GM19324 (cell line): ENCODE results near the gene CBLN1.
"Not testable (repeated sequence)": the region's sequence is repeated elsewhere in the genome, so short reads cannot be mapped to it uniquely, and the experiment has no call there.

Experiments
- ATAC-seq: cut with Tn5 transposase; IDR thresholded peaks from one replicate; pipeline ENCODE4 v1.9.1; 2021; ENCODE audit warnings: mild to moderate bottlenecking, moderate library complexity; ENCODE audit not compliant: unreplicated experiment, low FRiP score

Gene CBLN1

DNA sequence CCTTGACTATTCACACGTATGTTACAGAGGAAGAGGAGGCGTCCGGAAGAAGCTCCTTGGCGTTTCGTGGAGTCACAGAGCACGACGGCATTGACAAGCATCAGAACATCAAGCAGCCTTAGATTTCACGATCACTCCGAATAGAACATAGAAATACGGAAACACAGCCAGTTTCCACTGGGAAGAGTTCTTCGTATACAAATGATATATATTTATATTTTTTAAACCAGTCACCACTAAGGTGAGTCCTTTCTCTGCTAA is 3.1 kb downstream of the CBLN1 start:
- no peak for ATAC-seq

DNA sequence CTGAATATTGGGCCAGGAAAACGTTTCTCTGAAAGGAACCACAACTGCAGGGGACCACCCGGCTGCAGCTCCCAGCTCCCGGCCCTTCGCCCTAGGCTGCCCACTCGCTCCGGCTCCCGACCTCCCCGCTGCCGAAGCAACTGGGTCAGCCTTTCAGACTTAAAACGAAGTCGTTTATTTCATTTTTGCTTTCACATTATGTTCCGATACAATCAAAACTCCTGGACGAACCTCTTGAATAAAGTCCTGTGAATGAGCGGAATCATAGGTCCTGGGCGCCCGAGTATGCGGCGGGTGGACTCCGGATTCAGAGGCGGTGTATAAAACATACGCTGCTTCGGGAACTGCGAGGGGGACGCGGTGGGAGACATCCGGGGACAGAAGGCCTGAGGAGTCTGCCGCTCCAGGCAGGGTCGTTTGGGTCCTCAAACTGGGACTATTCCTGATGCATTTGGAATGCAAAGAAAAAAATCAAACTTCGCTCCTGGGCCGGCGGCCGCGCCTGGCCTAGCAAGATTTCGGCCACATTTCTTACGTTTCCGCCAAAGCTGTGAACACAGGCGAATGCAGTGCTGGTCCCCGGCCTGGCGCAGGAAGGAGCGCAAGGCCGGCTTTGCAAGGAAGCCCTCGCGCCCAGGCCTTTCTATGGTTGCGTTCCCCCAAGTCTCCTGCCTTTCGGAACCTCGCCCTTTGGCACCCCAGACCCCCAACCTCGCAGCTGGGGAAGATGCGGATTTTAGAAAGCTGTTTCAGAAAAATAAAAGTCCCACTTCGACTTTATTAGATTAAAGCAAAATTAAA is 3.7 kb downstream of the CBLN1 start:
- ATAC-seq: no peak

DNA sequence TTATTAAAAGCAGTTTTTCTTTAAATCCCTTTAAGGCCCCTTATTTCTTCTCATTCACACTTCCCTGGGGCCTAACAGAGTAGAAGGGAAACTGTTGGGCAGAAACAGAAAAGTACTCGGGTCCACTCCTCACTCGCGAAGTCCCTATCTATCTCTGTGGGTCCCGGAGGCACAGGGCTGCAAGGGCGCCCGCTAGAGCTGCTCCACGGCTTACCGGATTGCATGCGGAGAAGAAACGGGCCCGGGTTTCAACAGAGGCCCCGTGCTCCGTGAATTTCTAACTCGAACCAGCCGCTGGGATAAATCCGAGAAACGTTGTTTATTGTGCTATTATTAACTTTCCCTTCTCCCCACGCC is 4.3 kb downstream of the CBLN1 start:
- ATAC-seq: no peak

DNA sequence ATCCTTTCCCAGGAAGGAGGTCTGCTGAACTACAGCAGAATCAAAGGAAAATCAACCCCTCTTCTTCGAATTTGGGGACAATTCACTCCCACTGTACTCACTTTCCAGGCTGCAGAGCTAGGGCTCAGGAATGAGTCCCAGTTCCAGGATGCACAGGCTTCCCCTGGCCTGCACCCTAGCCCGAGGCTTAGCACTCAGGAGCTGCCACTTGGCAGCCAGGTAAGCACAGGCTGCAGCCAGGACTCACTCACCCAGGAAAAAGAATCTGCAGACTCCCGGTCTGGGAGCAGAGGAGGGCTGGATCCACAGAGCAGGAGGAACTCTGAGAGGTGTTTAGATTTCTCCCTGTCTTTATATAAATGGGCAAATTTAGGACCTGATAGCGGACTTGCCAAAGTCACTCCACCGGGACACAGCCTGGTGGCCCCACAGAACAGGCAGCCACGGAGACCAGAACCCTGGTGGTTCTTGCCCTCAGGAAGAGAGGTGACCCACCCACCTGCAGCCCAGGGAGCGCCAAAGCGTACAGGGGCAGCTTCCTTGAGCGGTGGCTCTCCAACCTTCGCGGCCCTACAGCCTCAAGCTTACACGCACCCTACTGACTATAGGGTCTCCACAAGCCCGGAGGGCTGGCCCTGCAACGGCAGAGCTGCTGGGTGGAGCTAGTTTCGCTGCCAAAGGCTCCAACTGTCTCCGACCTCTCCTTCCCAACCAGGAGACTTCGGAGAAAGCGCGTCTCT is 4.8 kb downstream of the CBLN1 start:
- ATAC-seq: no peak

DNA sequence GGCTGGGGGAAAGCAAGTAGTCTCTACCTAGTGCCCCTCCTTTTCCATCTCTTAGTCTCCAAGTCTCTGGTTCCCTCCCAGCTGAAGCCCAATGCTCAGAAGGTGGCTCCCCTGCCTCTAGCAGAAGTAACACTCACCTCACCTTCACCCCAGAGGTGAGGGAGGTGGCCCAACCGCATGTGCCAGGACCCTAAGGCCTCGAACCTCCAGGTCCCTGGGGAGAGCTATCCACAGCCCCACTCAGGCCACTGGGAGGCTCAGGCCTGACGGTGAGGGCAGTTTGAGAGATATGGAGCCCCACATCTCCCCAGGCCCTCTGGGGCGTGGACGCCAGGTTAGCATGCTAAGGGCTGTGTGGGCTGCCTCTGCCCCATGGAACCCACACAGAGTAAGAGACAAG is 5.8 kb downstream of the CBLN1 start:
- ATAC-seq: no peak

DNA sequence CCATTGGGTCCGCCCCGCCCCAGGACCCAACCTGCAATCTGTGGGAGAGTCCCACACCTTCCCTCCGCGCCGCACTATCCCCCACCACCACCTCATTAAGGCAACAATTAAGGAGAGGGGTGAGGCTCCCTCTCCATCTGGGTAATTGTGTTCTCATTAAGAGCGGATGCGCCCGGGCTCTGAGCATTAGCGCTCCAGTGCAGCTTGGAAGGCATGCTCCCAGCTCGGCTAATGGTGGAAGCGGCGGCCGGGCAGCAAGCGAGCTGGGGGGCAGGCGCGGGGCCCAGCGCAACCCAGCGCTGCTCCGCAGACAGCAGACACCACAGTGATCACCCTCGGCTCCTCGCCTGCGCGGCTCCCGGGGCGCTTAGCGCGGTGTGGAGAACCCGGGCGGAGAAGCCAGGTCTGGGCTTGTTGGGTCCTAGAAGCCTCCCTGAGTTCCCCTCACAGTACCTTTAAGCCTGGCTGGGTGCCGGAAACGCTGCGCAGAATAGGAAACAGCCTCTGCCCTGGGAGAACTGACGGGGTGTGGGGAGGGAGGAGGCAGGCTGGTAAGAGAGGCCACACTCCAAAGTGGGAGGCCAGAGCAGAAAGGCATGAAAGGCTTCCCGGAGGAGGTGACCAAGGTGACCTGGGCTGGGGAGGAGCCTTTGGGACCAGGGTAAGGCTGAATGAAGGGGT is 6.4 kb downstream of the CBLN1 start:
- no peak for ATAC-seq

DNA sequence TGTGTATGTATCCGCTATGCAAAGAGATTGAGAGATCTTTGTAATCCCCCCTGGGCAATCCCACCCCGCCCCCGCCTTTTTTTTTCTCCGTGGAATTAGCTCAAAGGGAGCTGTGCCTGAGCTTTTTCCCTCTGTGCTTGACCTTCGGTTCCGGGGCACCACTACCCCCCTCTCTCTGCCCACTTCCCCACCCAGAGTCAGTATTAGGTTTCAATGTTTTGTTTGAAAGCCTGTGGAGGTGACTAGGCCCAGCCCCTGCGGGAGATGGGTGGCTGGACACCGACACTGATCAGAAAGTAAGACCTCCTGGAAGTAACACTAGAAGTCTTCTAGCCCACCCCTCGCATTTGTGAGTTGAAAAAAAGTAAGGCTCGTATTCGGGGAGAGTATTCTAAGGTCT is 7.0 kb downstream of the CBLN1 start:
- no peak for ATAC-seq

DNA sequence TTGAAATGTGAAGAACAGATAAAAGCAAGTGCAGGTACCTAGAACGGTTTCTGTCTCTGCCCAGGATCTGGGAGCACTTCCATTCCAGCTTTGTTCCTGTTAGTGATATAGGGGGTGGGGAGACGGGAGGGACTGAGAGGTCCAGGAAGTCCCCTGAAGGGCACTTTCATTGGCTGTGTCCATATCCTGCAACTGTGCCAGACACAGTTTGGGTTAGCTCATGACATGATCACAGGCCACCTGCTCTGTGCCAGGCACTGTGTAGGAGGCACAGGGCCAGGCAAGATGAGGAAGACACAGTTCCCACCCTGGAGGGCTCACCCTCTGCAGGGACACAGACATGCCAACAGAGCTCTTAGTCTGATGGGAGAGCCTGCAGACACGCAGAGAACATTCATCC is 7.9 kb downstream of the CBLN1 start:
- ATAC-seq: no peak

DNA sequence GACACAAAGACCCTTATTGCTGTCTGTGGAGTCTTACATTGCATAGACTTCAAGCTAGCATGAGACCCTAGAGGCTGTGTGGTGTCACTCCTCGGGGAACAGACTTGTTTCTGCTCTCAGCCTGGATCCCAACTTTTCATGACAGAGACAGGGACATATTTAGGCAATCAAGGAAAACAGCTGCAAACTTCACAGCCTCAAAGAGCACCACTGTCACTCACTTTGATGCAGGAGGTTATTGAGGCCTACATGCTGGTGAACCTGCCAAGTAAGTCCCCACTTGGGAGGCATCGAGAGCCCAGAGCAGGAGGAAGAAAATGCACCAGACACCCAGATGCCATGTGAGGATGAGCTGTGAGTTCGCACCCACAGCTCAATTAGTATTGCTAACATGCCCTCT is 10.3 kb downstream of the CBLN1 start:
- ATAC-seq: no peak

DNA sequence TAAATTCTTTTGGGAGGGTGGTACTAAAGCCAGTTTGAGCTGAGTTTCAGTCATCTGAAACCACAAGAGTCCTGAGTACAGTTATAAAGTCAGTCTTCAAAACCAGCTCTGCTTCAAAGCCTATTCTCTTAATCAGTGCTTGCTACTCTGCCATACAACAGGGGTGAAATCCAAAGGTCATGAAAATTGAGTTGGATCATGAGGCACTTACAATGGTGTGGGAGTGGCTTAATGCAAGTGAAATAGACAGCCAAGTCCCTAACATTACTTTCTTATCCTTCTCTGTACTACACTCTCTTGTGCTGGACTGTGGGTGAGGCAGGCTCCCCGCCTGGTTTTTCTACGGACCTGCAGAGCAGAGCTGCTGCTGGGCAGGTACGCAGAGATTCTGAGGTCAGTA is 12.4 kb downstream of the CBLN1 start:
- no peak for ATAC-seq

DNA sequence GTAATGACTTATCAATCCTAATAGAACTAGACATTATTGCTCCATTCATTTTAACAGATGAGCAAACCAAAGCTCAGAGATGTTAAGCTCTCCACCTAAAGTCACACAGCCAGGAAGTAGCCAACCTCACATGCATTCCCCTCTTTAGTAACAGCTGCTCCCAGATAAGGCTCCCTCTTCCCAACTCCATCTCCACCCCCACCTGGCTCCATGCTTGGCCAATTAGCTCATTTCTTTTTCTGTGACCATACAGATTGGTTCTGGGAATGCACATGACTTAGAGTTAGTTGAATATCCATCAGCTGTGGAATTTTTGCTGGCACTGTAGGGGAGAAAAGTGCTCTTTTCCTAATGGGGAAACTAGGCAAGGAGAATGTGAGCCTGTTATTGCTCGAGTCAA is 13.0 kb downstream of the CBLN1 start:
- ATAC-seq: no peak

DNA sequence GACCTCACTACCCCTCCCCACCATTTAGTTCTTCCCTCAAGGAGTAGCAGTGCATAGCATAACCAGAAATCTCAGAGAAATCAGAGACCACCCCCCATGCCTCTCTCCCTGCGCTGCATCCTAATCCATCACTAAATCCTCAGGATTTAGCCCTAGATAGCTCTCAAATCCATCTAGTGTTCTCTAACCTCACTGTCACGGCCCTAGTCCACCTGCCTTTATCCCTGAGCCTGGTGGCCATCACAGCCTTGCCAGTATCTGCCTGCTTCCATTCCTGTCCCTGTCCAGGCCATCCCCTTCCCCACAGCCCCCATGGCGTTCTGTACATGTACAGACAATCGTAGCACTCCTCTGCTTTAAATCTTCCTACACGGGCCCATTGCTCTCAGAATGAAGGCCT is 19.1 kb downstream of the CBLN1 start:
- ATAC-seq: no peak

DNA sequence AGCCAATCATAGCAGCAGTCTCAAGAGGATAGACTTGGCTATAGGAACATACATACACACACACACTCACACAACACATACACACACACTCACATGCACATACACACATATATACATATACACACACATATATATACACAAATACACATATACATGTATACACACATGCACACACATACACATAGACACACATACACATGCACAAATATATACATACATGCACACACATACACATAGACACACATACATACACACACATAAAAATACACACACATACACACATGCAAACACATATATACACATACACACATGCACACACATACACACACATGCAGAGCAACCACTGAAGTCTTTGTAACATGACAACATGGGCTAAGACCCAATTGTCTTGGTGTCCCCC is 19.7 kb downstream of the CBLN1 start:
- no peak for ATAC-seq

DNA sequence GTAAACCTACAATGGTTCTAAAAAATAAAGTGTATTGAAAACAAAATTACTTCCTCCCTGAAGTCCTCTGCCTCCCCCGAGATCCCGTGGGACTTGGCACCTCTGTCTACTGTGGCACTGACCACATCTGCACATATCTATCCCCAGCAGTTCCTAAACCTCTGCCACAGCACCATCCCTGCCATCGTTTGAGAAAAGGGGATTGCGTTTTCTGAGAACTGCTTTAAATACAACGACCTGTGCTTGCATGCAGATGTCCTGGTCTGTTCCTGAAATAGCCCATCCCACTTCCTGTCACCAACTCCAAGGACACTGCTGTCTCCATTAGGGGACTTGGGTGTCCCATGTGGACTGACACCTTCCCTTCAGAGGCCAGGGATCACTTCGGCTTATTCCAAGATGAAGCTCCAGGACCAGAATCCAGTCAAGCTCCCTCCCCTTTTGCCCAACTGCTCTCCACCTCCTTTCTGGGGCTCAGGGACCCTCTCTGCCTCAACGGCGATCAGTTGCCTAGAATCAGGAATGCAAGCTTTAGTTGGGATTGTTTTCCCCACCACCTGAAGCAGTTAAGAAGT is 20.6 kb downstream of the CBLN1 start:
- no peak for ATAC-seq

DNA sequence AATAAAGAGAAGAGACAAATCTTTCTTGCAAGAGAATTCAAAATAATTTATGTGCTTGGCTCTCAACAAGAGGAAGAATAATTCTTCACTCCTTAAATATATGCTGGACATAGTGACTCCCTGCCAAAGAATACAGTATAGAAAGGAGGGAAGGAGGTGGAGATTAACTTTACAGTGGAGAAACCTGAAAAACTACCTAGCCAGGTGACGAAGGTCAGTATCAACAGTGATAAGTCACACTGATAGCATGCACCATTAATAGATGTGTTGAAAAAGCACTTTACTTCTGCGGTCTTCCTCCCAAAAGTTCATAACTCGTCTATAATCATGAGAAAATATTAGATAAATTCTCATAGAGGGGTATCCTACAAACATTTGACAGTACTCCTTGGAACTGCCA is 21.4 kb downstream of the CBLN1 start:
- no peak for ATAC-seq

DNA sequence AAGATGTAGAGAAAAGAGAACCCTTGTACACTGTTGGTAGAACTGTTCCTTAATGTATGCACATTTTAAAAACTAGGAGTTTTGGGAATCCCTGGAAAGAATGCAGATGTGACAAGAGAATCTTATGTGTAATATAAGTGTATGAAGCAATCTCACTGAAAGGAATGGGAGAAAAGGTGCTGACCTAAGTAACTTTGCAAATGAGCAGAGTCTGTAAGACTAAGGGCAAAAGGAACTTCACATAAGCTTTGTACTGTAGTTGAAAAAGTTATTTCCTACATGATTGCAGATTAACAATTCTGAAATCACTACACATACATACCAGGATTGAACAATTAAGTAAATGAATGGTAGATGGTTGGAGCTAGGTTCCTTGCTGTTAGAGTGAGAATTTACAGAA is 22.3 kb downstream of the CBLN1 start:
- no peak for ATAC-seq

DNA sequence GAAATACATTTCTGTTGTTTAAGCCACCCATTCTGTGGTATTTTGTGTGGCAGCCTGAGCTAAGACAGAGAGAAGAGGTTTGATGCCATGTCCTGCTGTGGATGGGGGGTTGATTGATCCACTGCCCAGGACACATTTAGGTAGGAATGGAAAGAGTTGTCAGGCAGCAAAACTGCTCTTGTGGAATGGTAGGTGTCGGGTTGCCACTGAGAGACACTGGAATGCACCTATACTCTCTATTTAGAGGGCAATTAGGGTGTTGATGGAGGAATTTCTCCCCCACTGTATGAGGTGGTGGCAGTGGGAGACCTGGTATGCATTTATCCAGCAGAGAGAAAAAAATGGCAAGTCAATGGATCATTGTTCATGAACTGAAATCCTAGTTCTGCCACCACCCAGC is 30.9 kb downstream of the CBLN1 start:
- no peak for ATAC-seq

DNA sequence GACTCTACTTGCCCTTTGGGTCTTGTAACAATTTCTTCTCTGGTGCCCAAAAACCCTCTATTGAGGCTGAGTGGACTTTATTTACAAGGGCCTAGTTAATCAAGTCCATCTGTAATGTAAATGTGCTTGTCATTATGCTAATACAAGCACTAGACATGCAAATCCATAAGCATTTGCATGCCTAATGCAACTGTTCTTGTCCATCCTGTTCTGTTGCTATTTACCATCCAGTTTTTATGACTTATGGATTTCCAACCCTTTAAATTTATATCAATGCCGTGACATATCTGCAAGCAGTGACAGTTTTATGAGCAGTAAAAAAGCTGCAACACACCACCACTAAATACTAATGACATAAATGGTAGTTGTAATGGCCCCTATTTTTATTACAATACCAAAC is 33.4 kb downstream of the CBLN1 start:
- no peak for ATAC-seq

DNA sequence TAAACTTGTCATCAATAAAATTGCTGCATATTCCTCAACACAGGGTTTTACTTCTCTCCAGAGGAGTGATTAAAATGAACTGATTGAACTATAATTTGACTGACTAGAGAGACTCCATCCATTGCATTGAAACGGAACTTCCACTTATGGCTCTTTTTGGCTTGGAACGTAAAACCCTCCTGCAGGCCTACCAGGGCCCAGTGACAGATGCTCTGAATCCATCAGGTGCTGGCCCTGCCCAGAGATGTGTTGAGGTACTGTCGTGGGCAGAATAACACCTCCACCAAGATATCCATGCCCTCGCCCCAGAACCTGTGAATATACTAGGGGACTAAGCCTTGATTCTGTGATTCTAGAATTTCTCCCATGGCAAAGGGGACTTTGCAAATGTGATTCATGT is 45.4 kb downstream of the CBLN1 start:
- ATAC-seq: no peak

DNA sequence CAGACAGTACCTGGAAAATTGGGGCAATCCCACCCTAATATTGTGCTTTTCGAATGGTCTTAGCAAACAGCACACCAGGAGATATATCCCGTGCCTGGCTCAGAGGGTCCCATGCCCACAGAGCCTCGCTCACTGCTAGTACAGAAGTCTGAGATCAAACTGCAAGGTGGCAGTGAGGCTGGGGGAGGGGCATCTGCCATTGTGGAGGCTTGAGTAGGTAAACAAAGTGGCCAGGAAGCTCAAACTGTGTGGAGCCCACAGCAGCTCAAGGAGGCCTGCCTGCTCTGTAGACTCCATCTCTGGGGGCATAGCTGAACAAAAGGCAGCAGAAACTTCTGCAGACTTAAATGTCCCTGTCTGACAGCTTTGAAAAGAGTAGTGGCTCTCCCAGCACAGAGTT is 53.3 kb downstream of the CBLN1 start:
- not testable (repeated sequence) for ATAC-seq
